ENCODE data around the gene PRR13. TPM values are rescaled to one million over a fixed set of nuclear protein-coding genes. Genes with fewer than 3 reads are reported as not detected.

The PRR13 gene
- polyA plus RNA-seq, 6 donors from 2014 or later = 660 to 1,169 (median 730) TPM

DNA sequence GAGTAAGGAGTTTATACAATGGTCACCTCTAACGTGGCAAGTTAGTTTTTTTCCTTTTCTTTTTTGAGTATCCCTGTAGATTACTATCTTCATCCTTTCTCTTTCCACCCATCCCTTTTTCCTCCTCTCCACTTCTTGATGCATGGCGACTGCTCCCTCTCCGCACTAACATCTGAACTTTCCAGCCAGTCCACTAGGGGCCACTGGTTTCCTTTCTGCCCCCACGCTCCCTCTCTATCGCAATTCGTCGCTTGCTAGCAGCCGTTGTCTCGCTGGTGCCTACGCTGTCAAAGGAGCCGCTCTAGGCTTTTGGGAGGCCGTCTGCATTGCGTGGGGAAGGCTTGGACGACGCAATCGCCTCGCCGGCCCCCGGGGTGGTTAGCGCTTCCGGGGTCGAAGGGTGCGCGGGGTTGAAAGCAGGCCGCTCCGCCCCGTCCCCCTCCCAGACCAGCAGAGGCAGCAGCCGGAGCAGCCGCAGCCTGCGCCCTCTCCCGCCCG, 10.2 kb downstream of the PRR13 start, which contains the start of gene PCBP2:
PCBP2 (plus strand) TSS at position 442 of the 498 bp plus-strand sequence. CDS start 2,699 bp downstream, outside the sequence.
- peak within 1 kb of the TSS; percentile 95 to 100 (median 98) for H3K27ac Mint-ChIP-seq
- no peaks in the 10 kb centered on the region for H3K9me3 Mint-ChIP-seq
- peak; percentile 98 for DNase-seq
- peaks cover 30 to 39% (median 33%) of the 10 kb centered on the region in 3 donors for H3K4me1 Mint-ChIP-seq
- peak; percentile 94 to 95 for ATAC-seq (ENCODE audit: low read depth in 2 of 2)
- no peaks in the 10 kb centered on the region for H3K27me3 Mint-ChIP-seq
- H3K4me3 Mint-ChIP-seq = peak within 1 kb of the TSS; percentile 53 to 100 (median 98)
- peaks cover 8 to 13% of the 10 kb centered on the region in 2 donors for H3K36me3 Mint-ChIP-seq

DNA sequence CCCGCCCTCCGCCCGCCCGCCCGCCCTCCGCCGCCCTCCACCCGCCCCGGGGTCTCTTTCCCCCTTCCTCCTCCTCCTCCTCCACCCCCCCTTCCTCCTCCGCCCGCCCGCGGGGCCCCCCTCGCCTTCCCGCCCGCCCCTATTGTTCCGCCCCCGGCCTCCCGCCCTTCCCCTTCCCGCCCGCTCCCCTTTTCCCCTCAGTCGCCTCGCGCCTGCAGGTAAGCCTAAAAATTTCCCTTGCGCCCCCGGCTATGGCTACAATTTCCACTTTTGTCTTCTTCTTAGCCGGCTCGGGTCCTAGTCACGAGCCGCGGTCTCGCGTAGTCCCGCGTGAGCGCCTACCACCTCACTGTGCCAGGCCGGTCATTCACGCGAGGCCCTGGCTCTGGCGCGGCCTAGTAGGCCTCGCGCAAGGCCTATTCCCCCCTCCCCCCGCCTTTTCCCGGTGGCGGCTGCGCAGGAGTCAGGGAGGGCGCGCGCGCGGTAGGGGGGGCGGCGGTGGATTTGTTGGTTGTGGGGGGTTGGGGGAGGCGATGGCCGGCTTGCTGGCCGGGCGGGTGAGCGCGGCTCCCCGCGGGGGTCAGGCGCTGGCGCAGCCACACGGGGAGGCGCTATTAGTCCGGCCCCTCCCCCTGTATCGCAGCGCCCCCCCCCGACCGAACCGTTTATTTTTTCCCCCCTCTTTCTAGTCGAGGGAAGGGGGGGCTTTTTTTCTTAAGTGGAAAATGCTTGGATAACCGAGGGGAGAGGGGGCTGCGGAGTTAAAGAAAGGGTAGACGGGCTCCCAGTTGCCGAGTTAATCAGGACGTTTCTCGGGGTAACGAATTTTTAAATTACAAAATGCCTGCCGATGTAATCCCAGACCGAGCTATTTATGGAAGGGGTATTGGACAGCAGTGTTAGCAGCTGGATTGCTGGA, 10.9 kb downstream of the PRR13 start:
- peak overlapping the region; percentile 95 to 100 (median 98) for H3K27ac Mint-ChIP-seq
- H3K27me3 Mint-ChIP-seq = no peaks in the 10 kb centered on the region
- H3K4me3 Mint-ChIP-seq = peak overlapping the region; percentile 53 to 100 (median 98)
- H3K36me3 Mint-ChIP-seq = peaks cover 8 to 13% of the 10 kb centered on the region in 2 donors
- DNase-seq (peak; percentile 76), ATAC-seq (ENCODE audit: low read depth in 2 of 2) (peak; percentile 29 to 32)
- peaks cover 30 to 38% (median 33%) of the 10 kb centered on the region in 3 donors for H3K4me1 Mint-ChIP-seq
- H3K9me3 Mint-ChIP-seq = no peaks in the 10 kb centered on the region

DNA sequence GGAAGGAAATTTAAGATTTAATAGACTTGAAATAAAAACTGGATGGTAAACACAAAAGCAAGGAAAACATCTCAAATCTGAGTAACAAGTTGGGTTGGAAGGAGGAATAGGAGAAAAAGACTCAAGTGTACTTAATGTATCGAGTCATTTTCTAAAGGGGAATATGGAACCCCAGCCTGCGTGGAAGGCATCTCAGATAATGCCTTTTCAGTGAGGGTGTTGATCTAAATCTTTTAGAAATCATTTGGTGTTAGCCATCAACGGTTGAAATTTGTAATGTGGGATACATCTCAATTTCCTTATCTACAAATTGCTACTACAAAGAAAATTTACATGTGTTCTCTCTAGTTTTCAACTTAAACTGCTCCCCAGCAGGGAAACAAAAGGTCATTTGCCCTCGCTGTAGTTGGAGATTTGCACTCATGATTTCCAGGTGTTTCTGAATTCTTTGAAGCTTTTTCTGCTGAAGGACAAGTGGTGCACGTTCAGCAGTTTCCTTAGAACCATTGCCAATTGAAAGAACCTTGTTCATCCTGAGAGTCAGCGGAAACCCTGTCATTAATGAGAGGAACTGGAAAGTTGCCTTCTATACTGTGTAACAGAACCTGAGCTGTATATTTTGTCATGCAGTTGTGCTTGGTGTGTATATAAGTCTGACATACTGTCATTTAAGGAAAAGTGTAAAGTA, 12.6 kb downstream of the PRR13 start:
- peak overlapping the region in 6 of 8 donors; percentile 35 to 99 (median 96) for H3K4me3 Mint-ChIP-seq
- DNase-seq = no peak
- H3K4me1 Mint-ChIP-seq = peaks cover 30 to 38% (median 31%) of the 10 kb centered on the region in 3 donors
- H3K36me3 Mint-ChIP-seq = peaks cover 4 to 16% of the 10 kb centered on the region in 2 donors
- ATAC-seq (ENCODE audit: low read depth in 2 of 2) = no peak
- H3K9me3 Mint-ChIP-seq = no peaks in the 10 kb centered on the region
- peak overlapping the region in 2 of 6 donors; percentile 84 to 97 for H3K27ac Mint-ChIP-seq
- no peaks in the 10 kb centered on the region for H3K27me3 Mint-ChIP-seq

DNA sequence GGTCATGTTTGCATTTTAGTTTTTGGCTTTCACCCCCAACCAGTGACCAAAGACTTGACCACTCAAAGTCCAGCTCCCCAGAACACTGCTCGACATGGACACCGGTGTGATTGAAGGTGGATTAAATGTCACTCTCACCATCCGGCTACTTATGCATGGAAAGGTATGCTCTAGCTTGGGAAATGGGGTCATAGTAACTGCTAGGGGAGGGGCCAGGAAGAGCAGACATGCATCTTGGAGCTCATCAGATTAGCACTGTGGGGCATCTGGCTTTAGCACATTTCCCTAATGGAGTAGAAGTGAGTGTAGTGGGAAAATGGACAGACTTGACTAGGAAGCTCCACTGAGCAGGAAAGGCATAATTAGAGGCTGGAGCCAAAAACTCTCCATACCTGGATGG, 13.2 kb downstream of the PRR13 start:
- Mint-ChIP-seq H3K4me3 (peak overlapping the region in 3 of 8 donors; percentile 7 to 53 (median 44)), H3K27ac (peak overlapping the region in 2 of 6 donors; percentile 40 to 84), H3K4me1 (peaks cover 30 to 38% (median 34%) of the 10 kb centered on the region in 3 donors), H3K36me3 (peaks cover 4 to 20% of the 10 kb centered on the region in 2 donors), H3K27me3 (no peaks in the 10 kb centered on the region), H3K9me3 (no peaks in the 10 kb centered on the region)
- DNase-seq = no peak
- ATAC-seq (ENCODE audit: low read depth in 2 of 2) = no peak

DNA sequence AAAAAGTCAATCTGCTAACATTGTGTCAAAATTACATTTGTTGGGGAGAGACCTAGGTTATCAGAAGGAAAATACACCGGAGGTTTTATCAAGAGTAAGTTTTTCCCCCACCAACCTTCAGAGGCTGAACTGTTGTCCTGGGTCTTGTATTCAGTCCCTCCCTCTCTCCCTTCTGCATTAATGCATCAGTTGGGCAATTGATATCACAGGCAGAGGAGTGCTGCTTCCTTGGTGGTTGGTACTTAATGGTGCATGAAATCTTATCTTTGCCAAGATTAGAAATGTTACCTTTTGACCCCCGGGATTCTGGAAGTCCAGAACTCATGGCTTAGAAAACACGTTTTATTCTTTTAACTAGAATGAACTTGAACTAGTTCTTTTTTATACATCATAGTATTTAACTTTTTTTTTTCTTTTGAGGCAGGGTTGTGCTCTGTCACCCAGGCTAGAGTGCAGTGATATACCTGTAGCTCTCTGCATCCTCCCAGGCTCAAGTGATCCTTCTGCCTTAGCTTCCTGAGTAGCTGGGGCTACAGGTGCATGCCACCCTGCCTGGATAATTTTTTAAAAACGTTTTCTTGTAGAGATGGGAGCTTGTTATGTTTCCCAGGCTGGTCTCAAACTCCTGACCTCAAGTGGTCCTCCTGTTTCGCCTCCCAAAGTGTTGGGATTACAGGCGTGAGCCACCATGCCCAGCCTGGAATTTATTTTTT, 15.3 kb downstream of the PRR13 start:
- DNase-seq (no peak), ATAC-seq (ENCODE audit: low read depth in 2 of 2) (no peak)
- Mint-ChIP-seq H3K27ac (no peak overlapping the region), H3K36me3 (peaks cover 17 to 36% of the 10 kb centered on the region in 2 donors), H3K27me3 (no peaks in the 10 kb centered on the region), H3K9me3 (no peaks in the 10 kb centered on the region), H3K4me1 (peaks cover 26 to 41% (median 41%) of the 10 kb centered on the region in 3 donors), H3K4me3 (peak overlapping the region in 2 of 8 donors; percentile 22 to 51)

DNA sequence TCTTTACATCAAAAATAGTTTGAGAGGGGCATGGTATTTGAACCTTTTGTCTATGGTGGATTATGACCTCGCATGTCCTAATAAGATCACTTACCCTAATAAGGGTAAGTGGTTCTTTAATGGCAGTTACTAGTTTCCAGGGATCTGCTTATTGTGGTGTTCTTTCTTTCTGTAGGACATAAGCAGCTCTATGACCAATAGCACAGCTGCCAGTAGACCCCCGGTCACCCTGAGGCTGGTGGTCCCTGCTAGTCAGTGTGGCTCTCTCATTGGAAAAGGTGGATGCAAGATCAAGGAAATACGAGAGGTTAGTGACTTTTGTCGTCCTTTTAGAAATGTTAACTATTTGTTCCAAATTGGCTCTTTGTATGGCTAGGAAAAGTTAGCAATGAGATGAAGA, 17.6 kb downstream of the PRR13 start:
- H3K27me3 Mint-ChIP-seq = no peaks in the 10 kb centered on the region
- H3K27ac Mint-ChIP-seq = peak overlapping the region in 1 of 6 donors; percentile 18
- H3K9me3 Mint-ChIP-seq = no peaks in the 10 kb centered on the region
- no peak for DNase-seq
- H3K4me3 Mint-ChIP-seq = no peak overlapping the region
- ATAC-seq (ENCODE audit: low read depth in 2 of 2) = no peak
- peaks cover 11 to 25% (median 24%) of the 10 kb centered on the region in 3 donors for H3K4me1 Mint-ChIP-seq
- peaks cover 29 to 43% of the 10 kb centered on the region in 2 donors for H3K36me3 Mint-ChIP-seq

DNA sequence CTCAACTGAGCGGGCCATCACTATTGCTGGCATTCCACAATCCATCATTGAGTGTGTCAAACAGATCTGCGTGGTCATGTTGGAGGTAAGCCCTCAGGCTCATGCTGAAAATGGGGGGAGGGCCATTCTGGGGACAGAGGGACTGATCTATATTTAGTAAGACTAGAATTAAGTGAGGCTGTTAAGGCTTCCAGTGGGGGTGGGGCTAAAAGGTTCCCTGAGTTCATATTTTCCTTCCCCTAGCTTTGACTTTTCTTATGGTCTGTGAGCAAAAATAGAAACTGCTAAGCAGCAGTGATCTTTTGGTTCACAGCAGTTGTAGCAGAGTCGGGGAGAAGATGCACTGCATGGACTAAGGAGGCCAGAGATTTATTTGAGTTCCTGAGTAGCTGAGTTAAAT, 19.5 kb downstream of the PRR13 start:
- no peaks in the 10 kb centered on the region for H3K9me3 Mint-ChIP-seq
- peak overlapping the region in 2 of 8 donors; percentile 3 to 49 for H3K4me3 Mint-ChIP-seq
- H3K4me1 Mint-ChIP-seq = peaks cover 7 to 24% (median 23%) of the 10 kb centered on the region in 3 donors
- ATAC-seq (ENCODE audit: low read depth in 2 of 2) = no peak
- peak overlapping the region in 1 of 6 donors; percentile 70 for H3K27ac Mint-ChIP-seq
- DNase-seq = no peak
- peaks cover 31 to 36% of the 10 kb centered on the region in 2 donors for H3K36me3 Mint-ChIP-seq
- no peaks in the 10 kb centered on the region for H3K27me3 Mint-ChIP-seq

DNA sequence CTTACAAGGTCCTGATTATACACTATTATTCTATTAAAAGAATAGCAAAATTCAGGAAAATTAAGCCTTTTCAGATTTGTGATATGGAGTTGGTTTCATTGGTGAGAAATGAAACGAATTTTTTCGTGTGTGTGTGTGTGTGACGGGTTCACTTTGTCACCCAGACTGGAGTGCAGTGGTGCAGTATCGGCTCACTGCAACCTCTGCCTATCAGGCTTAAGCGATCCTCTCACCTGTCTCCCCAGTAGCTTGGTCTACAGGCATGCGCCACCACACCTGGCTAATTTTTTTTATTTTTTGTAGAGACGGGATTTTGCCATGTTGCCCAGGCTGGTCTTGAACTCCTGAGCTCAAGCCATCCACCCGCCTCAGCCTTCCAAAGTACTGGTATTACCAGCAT, 20.1 kb downstream of the PRR13 start:
- H3K27ac Mint-ChIP-seq = peak overlapping the region in 1 of 6 donors; percentile 70
- no peaks in the 10 kb centered on the region for H3K9me3 Mint-ChIP-seq
- DNase-seq = no peak
- peaks cover 31 to 36% of the 10 kb centered on the region in 2 donors for H3K36me3 Mint-ChIP-seq
- H3K4me1 Mint-ChIP-seq = peaks cover 7 to 28% (median 24%) of the 10 kb centered on the region in 3 donors
- H3K4me3 Mint-ChIP-seq = no peak overlapping the region
- ATAC-seq (ENCODE audit: low read depth in 2 of 2) = no peak
- H3K27me3 Mint-ChIP-seq = no peaks in the 10 kb centered on the region

DNA sequence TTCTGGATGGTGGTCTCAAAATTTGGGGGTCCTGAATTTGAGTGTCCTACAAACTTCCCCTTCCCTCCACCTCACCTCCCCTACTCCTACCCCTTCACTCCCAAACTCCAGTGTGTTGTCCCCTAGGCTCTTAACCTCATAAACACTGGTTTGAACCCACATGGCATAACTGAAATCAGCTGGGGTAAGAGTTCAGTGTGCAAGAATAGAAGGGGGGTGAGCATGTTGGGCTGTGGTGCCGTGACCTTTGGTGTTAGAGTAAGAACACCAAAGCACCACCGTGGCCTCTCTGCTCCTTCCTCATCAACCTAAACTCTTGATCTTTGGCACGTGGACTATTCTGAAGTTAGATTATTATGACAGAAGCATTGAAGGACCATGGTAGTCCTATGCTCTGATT, 21.4 kb downstream of the PRR13 start:
- no peaks in the 10 kb centered on the region for H3K27me3 Mint-ChIP-seq
- DNase-seq = no peak
- peaks cover 7 to 34% (median 29%) of the 10 kb centered on the region in 3 donors for H3K4me1 Mint-ChIP-seq
- H3K4me3 Mint-ChIP-seq = no peak overlapping the region
- ATAC-seq (ENCODE audit: low read depth in 2 of 2) = no peak
- peak overlapping the region in 1 of 6 donors; percentile 32 for H3K27ac Mint-ChIP-seq
- no peaks in the 10 kb centered on the region for H3K9me3 Mint-ChIP-seq
- H3K36me3 Mint-ChIP-seq = peaks cover 36 to 37% of the 10 kb centered on the region in 2 donors

DNA sequence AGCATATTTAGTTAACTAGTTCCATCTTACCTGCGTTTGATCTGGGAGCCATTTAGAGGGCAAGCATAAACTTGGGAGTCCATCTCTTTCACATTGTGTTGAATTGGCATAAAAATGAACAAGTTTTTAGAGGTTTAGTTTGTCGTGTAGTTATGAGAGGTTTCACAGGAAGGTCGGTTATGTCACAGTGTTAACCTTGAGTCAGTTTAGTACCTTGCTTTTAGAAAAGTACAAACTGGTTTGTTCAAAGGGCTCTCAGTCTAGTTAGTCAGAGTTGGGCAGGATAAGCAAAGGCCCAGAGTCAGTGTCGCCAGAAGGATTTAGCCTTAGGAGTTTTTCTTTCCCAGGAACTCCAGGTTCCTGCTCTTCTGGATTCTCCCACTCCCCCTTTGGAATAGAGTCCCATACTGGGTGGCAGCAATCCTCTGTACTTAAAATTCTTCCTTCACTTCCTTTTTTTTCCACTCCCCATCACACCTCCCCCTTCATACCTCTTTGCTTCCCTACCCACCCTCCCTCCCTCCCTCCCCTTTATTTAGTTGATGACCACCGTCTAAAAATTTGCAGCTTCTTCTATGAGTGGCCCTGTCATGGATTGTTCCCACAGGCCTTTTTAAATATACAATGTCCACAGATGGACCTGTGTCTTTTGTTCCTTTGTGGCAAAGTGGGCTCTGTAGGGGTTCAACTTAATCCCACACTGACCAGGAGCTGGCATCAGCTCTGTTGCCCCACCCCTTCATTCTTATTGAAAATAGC, 22.4 kb downstream of the PRR13 start:
- Mint-ChIP-seq H3K27me3 (no peaks in the 10 kb centered on the region), H3K27ac (peak overlapping the region in 1 of 6 donors; percentile 44), H3K4me1 (peaks cover 7 to 34% (median 28%) of the 10 kb centered on the region in 3 donors), H3K9me3 (no peaks in the 10 kb centered on the region), H3K36me3 (peaks cover 35 to 36% of the 10 kb centered on the region in 2 donors), H3K4me3 (no peak overlapping the region)
- ATAC-seq (ENCODE audit: low read depth in 2 of 2) = no peak
- no peak for DNase-seq

DNA sequence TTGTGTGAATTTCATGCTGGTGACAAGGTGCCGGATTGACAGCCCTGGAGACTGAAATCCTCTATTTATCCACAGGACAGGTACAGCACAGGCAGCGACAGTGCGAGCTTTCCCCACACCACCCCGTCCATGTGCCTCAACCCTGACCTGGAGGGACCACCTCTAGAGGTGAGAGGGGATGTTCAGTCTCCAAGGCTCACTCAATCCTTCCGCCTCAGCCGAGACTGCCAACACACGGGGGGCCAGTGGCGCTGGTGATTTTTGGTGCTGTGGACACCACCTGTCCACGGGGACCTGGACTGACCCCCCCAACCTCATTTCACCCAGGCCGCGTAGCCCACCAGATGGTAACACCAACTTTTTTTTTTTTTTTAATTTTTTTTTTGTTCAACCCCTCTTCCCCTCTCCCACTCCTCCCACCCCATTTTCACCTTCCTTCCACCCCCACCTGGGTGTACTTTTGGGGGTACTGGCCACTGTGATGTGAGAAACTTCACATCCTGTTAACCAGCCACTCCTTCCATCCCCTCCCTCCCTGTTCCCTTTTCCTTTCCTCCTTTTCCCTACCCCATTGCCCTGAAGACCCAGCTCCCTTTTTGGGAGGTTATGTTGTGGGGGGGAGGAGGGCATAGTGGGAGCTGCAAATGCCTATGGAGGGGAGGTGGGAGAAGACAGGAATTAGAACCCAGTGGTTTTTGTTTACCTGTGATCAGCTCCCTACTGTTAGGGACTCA, 23.3 kb downstream of the PRR13 start:
- Mint-ChIP-seq H3K36me3 (peaks cover 29 to 36% of the 10 kb centered on the region in 2 donors), H3K4me1 (peaks cover 7 to 34% (median 25%) of the 10 kb centered on the region in 3 donors), H3K27me3 (no peaks in the 10 kb centered on the region), H3K4me3 (peak overlapping the region in 1 of 8 donors; percentile 63), H3K27ac (peak overlapping the region in 1 of 6 donors; percentile 82), H3K9me3 (no peaks in the 10 kb centered on the region)
- ATAC-seq (ENCODE audit: low read depth in 2 of 2) (no peak), DNase-seq (no peak)

Measured in naive B cell (primary cell).